Measurements from ENCODE around the gene KIAA0753.

The KIAA0753 gene

DNA sequence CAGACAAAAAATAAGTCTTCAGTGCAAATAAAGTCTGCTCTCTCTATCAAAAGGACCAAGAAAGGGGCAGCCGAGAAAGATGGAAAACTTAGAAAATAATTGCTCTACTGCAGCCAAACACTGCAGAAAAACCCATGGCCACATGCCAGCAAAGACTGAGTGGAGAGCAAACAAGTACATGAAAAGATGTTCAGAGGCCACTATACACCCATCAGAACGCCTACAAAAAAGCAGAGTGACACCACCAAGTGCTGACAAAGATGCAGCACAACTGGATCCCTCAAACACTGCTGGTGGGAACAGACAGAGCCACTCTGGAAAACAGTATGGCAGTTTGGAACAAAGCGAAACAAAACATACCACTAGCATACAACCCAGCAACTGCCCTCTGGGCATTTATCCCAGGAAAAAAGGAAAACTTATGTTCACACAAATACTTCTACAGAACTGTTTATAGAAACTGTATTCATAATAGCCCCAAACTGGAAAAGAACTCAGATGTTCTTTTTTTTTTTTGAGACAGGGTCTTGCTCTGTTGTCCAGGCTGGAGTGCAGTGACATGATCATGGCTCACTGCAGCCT is 36.7 kb downstream of the KIAA0753 start:
- no peak overlapping the region for H3K27ac ChIP-seq (ENCODE audit: low read depth, low read length)
- TF ChIP-seq CTCF (IDR thresholded peaks at IDR 0.05; ENCODE audit: low read depth, low read length, poor library complexity, severe bottlenecking) (no peak), EZH2phosphoT487 (IDR thresholded peaks at IDR 0.05; ENCODE audit: borderline replicate concordance, low read length) (no peak)
- H3F3A ChIP-seq (ENCODE audit: control insufficient read depth, insufficient read depth), result no peaks in the 10 kb centered on the region
- H3K4me2 ChIP-seq (ENCODE audit: low read length), result no peak overlapping the region
- H3K36me3 ChIP-seq (ENCODE audit: control insufficient read depth, low read length), result peaks cover 69% of the 10 kb centered on the region
- peaks cover 13% of the 10 kb centered on the region for H3K4me1 ChIP-seq (ENCODE audit: control insufficient read depth, low read length)
- no peaks in the 10 kb centered on the region for H3K9me2 ChIP-seq (replicated peaks; ENCODE audit: control insufficient read depth, low read length)
- H4K20me1 ChIP-seq (ENCODE audit: control insufficient read depth, insufficient read depth, low read depth, low read length), result no peaks in the 10 kb centered on the region
- no peak overlapping the region for H3K4me3 ChIP-seq (ENCODE audit: low read length)
- H3K27me3 ChIP-seq (ENCODE audit: control insufficient read depth, low read length), result no peaks in the 10 kb centered on the region
- H3K9me3 ChIP-seq (ENCODE audit: control insufficient read depth, insufficient read depth, low read length), result no peaks in the 10 kb centered on the region
- no peaks in the 10 kb centered on the region for H3K79me2 ChIP-seq (ENCODE audit: control insufficient read depth, low read length)

DNA sequence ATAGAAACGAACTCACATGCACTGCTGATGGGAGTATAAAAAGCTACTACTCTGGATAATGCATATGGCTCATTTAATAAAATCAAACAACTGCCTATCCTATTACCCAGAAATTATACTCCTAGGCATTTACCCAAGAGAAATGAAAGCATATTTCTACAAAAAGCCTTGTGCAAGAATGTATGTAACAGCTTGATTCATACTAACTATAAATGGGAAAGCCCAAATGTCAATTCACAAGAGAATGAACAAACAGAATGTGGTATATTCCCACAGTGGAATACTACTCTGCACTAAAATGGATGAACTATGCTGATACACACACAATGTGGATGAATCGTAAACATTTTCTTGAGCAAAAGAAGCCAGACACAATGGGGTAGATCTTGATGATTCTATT is 38.4 kb downstream of the KIAA0753 start:
- no peak for TF ChIP-seq CTCF (IDR thresholded peaks at IDR 0.05; ENCODE audit: low read depth, low read length, poor library complexity, severe bottlenecking)
- TF ChIP-seq EZH2phosphoT487 (IDR thresholded peaks at IDR 0.05; ENCODE audit: borderline replicate concordance, low read length), result no peak
- no peaks in the 10 kb centered on the region for H3K79me2 ChIP-seq (ENCODE audit: control insufficient read depth, low read length)

GRCh38 chr17:6599364-6599763 is 41.1 kb downstream of the KIAA0753 start:
- H3K27ac ChIP-seq (ENCODE audit: low read depth, low read length), result no peak overlapping the region

More for the DNA sequence above, 38.4 kb downstream of the KIAA0753 start:
- Histone ChIP-seq H3K4me3 (ENCODE audit: low read length) (no peak overlapping the region), H3K4me1 (ENCODE audit: control insufficient read depth, low read length) (peaks cover 13% of the 10 kb centered on the region), H3K27ac (ENCODE audit: low read depth, low read length) (no peak overlapping the region), H3K27me3 (ENCODE audit: control insufficient read depth, low read length) (no peaks in the 10 kb centered on the region), H4K20me1 (ENCODE audit: control insufficient read depth, insufficient read depth, low read depth, low read length) (no peaks in the 10 kb centered on the region), H3K9me2 (replicated peaks; ENCODE audit: control insufficient read depth, low read length) (no peaks in the 10 kb centered on the region), H3K9me3 (ENCODE audit: control insufficient read depth, insufficient read depth, low read length) (no peaks in the 10 kb centered on the region), H3K4me2 (ENCODE audit: low read length) (no peak overlapping the region), H3F3A (ENCODE audit: control insufficient read depth, insufficient read depth) (no peaks in the 10 kb centered on the region), H3K36me3 (ENCODE audit: control insufficient read depth, low read length) (peaks cover 68% of the 10 kb centered on the region)

More at GRCh38 chr17:6599364-6599763, 41.1 kb downstream of the KIAA0753 start:
- Histone ChIP-seq H3K9me2 (replicated peaks; ENCODE audit: control insufficient read depth, low read length) (no peaks in the 10 kb centered on the region), H3K36me3 (ENCODE audit: control insufficient read depth, low read length) (peaks cover 72% of the 10 kb centered on the region), H3K4me1 (ENCODE audit: control insufficient read depth, low read length) (peaks cover 13% of the 10 kb centered on the region), H4K20me1 (ENCODE audit: control insufficient read depth, insufficient read depth, low read depth, low read length) (no peaks in the 10 kb centered on the region), H3F3A (ENCODE audit: control insufficient read depth, insufficient read depth) (no peaks in the 10 kb centered on the region), H3K79me2 (ENCODE audit: control insufficient read depth, low read length) (no peaks in the 10 kb centered on the region), H3K27me3 (ENCODE audit: control insufficient read depth, low read length) (no peaks in the 10 kb centered on the region), H3K4me2 (ENCODE audit: low read length) (0 out of 2 replicates have a peak overlapping the region, but pooled peaks have one; percentile 1), H3K9me3 (ENCODE audit: control insufficient read depth, insufficient read depth, low read length) (no peaks in the 10 kb centered on the region), H3K4me3 (ENCODE audit: low read length) (no peak overlapping the region)
- TF ChIP-seq CTCF (IDR thresholded peaks at IDR 0.05; ENCODE audit: low read depth, low read length, poor library complexity, severe bottlenecking), result no peak
- no peak for TF ChIP-seq EZH2phosphoT487 (IDR thresholded peaks at IDR 0.05; ENCODE audit: borderline replicate concordance, low read length)
